ENCODE measurements around the gene KCNG2.

Gene KCNG2

GRCh38 chr18:79911344-79912270 is 113.9 kb downstream of the KCNG2 start:
- H3K4me3 Mint-ChIP-seq, result no peak overlapping the region
- no peak for DNase-seq
- H3K9me3 Mint-ChIP-seq, result peaks cover 0 to 2% of the 10 kb centered on the region in 2 donors
- no peak for ATAC-seq (replicated peaks)
- no peaks in the 10 kb centered on the region for H3K27me3 Mint-ChIP-seq
- H3K36me3 Mint-ChIP-seq, result peaks cover 52 to 77% of the 10 kb centered on the region in 2 donors
- no peak overlapping the region for H3K27ac Mint-ChIP-seq
- peaks cover 27 to 38% of the 10 kb centered on the region in 2 donors for H3K4me1 Mint-ChIP-seq

- Mint-ChIP-seq H3K4me1 (peaks cover 27 to 38% of the 10 kb centered on the region in 2 donors), H3K9me3 (peaks cover 0 to 2% of the 10 kb centered on the region in 2 donors), H3K36me3 (peaks cover 57 to 79% of the 10 kb centered on the region in 2 donors), H3K27ac (no peak overlapping the region), H3K27me3 (no peaks in the 10 kb centered on the region), H3K4me3 (no peak overlapping the region)
- ATAC-seq (replicated peaks), result peak; percentile 41 to 67
- no peak for DNase-seq
These were observed 114.8 kb downstream of the KCNG2 start for GRCh38 chr18:79912409-79912991.

GRCh38 chr18:79912994-79913831 is 115.5 kb downstream of the KCNG2 start:
- Mint-ChIP-seq H3K27ac (no peak overlapping the region), H3K27me3 (no peaks in the 10 kb centered on the region), H3K9me3 (peaks cover 0 to 2% of the 10 kb centered on the region in 2 donors), H3K36me3 (peaks cover 61 to 80% of the 10 kb centered on the region in 2 donors), H3K4me1 (peaks cover 27 to 38% of the 10 kb centered on the region in 2 donors), H3K4me3 (no peak overlapping the region)
- DNase-seq (no peak), ATAC-seq (replicated peaks) (no peak)

DNA sequence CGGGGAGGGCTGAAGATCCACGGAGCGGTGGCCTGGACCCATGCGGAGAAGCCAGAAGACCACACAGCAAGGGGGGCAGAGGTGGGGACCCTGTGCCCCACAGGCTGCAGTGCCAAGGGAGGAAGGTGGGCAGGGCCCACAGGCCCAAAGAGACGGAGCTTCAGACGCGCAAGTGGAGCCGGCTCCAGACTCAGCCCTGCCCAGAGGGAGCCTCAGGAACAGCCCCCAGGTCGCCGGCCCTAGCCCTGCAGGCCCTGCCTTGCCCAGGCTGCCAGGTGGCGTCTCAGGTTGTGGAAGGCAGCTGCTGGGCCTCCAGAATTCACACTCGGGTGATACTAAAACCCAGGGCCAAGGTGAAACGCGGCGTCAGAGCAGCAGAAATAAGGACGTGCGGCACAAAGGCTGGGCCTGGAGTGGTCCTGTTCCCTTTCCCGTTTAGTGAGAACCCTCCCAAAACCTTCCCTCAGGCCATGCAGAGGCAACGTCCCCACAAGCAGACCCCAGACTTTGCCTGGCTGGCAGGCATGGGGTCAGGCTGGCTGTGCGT is 116.9 kb downstream of the KCNG2 start:
- Mint-ChIP-seq H3K27ac (peak overlapping the region; percentile 72), H3K4me1 (peaks cover 30 to 38% of the 10 kb centered on the region in 2 donors), H3K36me3 (peaks cover 58 to 74% of the 10 kb centered on the region in 2 donors), H3K27me3 (no peaks in the 10 kb centered on the region), H3K9me3 (peaks cover 0 to 2% of the 10 kb centered on the region in 2 donors), H3K4me3 (no peak overlapping the region)
- no peak for ATAC-seq (replicated peaks)
- no peak for DNase-seq

DNA sequence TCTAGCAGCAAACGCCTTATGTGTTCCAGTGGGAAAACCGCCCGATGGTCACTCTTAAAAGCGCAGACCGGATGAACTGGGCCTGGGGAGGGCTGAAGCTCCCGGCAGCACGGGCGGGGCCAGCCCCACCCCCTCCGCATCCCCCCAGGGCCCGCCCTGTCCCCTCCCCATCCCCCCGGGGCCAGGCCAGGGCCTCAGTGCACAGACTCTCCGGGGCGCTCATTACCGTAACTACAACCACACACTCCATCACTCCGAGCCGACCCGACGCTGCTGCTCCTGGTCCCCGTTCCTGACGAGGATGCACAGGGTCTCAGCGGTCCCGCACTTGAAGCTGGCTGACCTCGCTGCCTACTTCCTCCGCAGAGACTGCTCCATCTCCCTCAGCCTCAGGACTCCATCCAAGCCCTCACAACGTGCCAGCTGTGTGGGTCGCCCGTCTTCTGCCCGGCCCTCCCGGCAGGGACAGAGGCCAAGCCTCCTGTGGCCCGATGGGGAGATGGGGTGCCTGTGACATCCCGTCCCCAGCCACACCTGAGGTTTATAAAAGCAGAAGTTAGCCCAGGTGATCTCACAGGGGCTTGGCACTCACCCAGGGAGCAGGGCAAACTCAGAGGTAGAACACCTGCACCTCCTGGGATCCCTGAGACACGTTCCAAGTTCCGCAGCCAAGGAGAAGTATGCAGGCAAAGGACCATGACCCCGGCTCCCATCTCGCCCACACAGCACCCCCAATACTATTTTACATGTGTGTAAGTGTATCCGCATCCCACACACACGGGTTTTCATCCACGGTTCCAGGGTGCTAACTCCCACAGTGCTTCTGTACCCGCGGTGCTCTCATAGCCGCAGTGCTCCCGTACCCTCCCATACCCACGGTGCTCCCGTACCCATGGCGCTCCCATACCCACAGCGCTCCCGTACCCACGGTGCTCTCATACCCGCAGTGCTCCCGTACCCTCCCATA is 117.7 kb downstream of the KCNG2 start:
- Mint-ChIP-seq H3K9me3 (peaks cover 0 to 2% of the 10 kb centered on the region in 2 donors), H3K4me1 (peaks cover 30 to 38% of the 10 kb centered on the region in 2 donors), H3K27me3 (no peaks in the 10 kb centered on the region), H3K4me3 (no peak overlapping the region), H3K36me3 (peaks cover 58 to 72% of the 10 kb centered on the region in 2 donors), H3K27ac (peak overlapping the region; percentile 90)
- ATAC-seq (replicated peaks) (peak in 1 of 2 donors; percentile 39), DNase-seq (no peak)

DNA sequence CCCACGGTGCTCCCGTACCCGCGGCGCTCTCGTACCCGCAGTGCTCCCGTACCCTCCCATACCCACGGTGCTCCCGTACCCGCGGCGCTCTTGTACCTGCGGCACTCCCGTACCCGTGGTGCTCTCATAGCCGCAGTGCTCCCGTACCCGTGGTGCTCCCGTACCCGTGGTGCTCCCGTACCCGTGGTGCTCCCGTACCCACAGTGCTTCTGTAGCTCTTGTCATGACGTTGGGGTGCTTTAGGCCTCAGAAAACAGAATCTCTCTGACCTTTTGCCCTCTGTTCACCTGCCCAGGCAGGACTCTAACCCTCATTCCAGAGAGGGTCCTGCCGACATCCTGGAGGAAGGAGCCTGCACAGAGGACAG is 118.4 kb downstream of the KCNG2 start:
- Mint-ChIP-seq H3K27ac (no peak overlapping the region), H3K4me3 (no peak overlapping the region), H3K36me3 (peaks cover 54 to 66% of the 10 kb centered on the region in 2 donors), H3K9me3 (peaks cover 0 to 2% of the 10 kb centered on the region in 2 donors), H3K27me3 (no peaks in the 10 kb centered on the region), H3K4me1 (peaks cover 26 to 38% of the 10 kb centered on the region in 2 donors)
- ATAC-seq (replicated peaks), result no peak
- no peak for DNase-seq

DNA sequence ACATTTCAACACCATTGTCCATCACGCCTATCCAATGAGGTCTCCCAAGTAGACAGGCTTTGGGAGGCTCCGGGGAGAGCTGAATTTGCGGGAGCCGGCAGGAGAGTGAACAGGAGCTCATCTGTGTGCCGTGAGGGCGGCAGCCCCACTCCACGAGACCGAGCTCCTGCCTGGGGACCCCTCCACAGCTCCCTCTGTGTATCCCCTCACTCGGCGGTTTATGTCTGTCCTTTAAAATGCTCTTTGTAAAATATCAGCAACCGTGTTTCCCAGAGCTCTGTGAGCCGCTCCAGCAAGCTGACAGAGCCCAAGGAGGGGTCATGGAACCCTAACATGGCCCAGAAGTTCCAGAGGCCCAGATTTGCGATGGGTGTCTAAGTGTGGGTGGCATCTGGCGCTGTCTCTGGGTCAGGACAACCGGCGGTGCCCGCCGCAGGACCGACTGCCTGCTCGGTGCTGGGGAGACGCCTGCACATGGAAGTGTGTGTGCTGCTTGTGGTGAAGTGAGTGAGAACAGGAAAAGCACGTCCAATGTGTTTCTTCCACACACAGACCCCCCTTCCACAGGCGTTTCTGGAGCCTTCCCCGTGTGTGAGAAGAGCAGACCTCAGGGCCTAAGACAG is 118.9 kb downstream of the KCNG2 start:
- H3K27ac Mint-ChIP-seq, result no peak overlapping the region
- no peak overlapping the region for H3K4me3 Mint-ChIP-seq
- no peak for ATAC-seq (replicated peaks)
- H3K36me3 Mint-ChIP-seq, result peaks cover 54 to 67% of the 10 kb centered on the region in 2 donors
- no peaks in the 10 kb centered on the region for H3K27me3 Mint-ChIP-seq
- peaks cover 0 to 2% of the 10 kb centered on the region in 2 donors for H3K9me3 Mint-ChIP-seq
- no peak for DNase-seq
- peaks cover 26 to 38% of the 10 kb centered on the region in 2 donors for H3K4me1 Mint-ChIP-seq

DNA sequence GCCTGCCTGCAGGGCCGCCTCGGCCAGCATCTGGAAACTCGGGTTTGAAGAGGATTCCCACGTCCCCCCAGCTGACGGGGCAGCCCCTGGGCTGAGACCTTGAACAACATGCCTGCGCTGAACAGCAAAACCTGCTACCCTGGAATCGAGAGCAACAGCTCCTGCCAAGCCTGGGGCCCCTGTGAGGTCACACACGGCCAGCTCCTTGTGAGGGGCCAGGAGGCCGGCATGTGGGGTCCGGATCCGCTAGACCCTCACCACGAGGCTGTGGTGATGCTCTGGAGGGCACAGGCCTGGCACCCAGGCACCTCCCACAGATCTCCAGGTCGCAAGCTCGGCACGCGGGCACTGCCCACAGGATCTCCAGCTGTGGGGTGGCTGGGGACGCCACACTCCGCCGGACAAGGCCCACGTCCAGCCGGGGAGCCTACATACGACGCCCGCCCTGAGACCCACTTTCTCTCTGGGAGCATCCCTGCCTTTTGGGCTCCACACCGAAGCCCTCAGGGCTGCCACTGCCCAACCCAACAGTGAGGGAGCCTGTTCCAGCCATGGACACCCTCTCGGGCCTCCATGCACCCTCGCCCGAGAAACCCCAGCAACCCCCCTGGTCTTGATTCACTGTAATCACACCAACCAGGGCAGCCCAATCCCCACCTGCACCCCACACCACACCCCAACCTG is 119.6 kb downstream of the KCNG2 start:
- DNase-seq, result no peak
- Mint-ChIP-seq H3K27me3 (no peaks in the 10 kb centered on the region), H3K4me1 (peaks cover 26 to 38% of the 10 kb centered on the region in 2 donors), H3K4me3 (no peak overlapping the region), H3K9me3 (peaks cover 0 to 2% of the 10 kb centered on the region in 2 donors), H3K27ac (no peak overlapping the region), H3K36me3 (peaks cover 58 to 66% of the 10 kb centered on the region in 2 donors)
- no peak for ATAC-seq (replicated peaks)

DNA sequence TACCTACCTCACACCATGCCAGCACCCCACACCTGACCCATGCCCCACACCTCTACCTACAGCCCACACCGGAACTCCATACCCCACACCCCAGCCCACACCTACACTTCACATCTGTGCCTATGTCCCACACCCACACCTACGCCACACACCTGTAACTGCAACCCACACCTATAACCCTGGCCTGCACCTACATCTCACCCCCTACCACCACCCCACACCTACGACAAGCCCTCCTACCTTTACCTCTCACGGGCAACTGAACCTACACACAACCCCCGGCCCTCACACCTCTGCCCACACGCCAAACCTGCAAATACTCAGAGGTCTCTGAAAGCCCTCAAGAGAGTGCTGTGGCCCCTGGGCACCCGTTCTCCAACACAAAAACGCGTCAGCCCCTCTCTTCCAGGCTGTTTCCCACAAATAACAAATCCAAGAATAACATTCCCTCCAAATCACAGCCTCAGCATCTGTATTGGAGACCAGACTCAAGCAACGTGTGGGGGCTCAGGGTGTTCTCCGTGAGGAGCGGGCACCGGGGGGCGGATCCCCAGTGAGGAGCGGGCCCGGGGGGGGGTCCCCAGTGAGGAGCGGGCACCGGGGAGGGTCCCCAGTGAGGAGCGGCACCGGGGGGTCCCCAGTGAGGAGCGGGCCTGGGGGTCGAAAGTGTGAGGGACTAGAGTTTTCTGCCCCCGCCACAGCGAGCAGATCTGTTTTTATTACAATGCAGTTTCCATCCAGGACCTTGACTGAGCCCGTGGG is 120.3 kb downstream of the KCNG2 start:
- ATAC-seq (replicated peaks), result no peak

GRCh38 chr18:79918615-79919011 is 120.9 kb downstream of the KCNG2 start:
- H3K36me3 Mint-ChIP-seq, result peaks cover 59 to 66% of the 10 kb centered on the region in 2 donors
- H3K27me3 Mint-ChIP-seq, result no peaks in the 10 kb centered on the region
- ATAC-seq (replicated peaks), result no peak
- peaks cover 0 to 2% of the 10 kb centered on the region in 2 donors for H3K9me3 Mint-ChIP-seq
- no peak overlapping the region for H3K27ac Mint-ChIP-seq
- H3K4me3 Mint-ChIP-seq, result no peak overlapping the region
- DNase-seq, result no peak
- H3K4me1 Mint-ChIP-seq, result peaks cover 16 to 26% of the 10 kb centered on the region in 2 donors

More for the DNA sequence above, 120.3 kb downstream of the KCNG2 start:
- Mint-ChIP-seq H3K9me3 (peaks cover 0 to 2% of the 10 kb centered on the region in 2 donors), H3K27me3 (no peaks in the 10 kb centered on the region), H3K4me3 (no peak overlapping the region), H3K4me1 (peaks cover 20 to 32% of the 10 kb centered on the region in 2 donors), H3K36me3 (peaks cover 60 to 66% of the 10 kb centered on the region in 2 donors), H3K27ac (no peak overlapping the region)
- DNase-seq, result no peak

- Mint-ChIP-seq H3K27me3 (no peaks in the 10 kb centered on the region), H3K27ac (peak overlapping the region; percentile 84), H3K36me3 (peaks cover 59 to 66% of the 10 kb centered on the region in 2 donors)
These were observed 121.4 kb downstream of the KCNG2 start for GRCh38 chr18:79919089-79919488.

More at GRCh38 chr18:79919089-79919488, 121.4 kb downstream of the KCNG2 start:
- ATAC-seq (replicated peaks) (no peak), DNase-seq (no peak)
- Mint-ChIP-seq H3K4me3 (no peak overlapping the region), H3K4me1 (peaks cover 14 to 23% of the 10 kb centered on the region in 2 donors), H3K9me3 (peaks cover 0 to 6% of the 10 kb centered on the region in 2 donors)
